Cardiac fibroblast (primary cell): ENCODE measurements around the gene CHN2.

Experiments
- DNase-seq, 2 donors: peaks; one replicate each; pipeline versions ENCODE4 v3.0.0 to v3.0.0-alpha.2; 2010; ENCODE audit warnings: low read depth in 2 of 2
- H3K4me3 ChIP-seq, 2 donors: replicated peaks in 1 of 2; 1 replicate in 1 of 2; 2 replicates in 1 of 2; pipeline ENCODE4 v1.5.1; 2011; ENCODE audit warnings: low read depth in 2 of 2, low read length in 2 of 2, mild to moderate bottlenecking in 2 of 2, moderate library complexity in 1 of 2
- TF ChIP-seq, protein P1 (sequence below): IDR thresholded peaks from one replicate; pipeline ENCODE4 v1.5.1; 2011; ENCODE audit warnings: low read depth, mild to moderate bottlenecking, low read length, inconsistent platforms

Gene CHN2

GRCh38 chr7:29185613-29186012 lies 9.0 kb upstream of the CHN2 start:
- TF ChIP-seq, protein P1, sequence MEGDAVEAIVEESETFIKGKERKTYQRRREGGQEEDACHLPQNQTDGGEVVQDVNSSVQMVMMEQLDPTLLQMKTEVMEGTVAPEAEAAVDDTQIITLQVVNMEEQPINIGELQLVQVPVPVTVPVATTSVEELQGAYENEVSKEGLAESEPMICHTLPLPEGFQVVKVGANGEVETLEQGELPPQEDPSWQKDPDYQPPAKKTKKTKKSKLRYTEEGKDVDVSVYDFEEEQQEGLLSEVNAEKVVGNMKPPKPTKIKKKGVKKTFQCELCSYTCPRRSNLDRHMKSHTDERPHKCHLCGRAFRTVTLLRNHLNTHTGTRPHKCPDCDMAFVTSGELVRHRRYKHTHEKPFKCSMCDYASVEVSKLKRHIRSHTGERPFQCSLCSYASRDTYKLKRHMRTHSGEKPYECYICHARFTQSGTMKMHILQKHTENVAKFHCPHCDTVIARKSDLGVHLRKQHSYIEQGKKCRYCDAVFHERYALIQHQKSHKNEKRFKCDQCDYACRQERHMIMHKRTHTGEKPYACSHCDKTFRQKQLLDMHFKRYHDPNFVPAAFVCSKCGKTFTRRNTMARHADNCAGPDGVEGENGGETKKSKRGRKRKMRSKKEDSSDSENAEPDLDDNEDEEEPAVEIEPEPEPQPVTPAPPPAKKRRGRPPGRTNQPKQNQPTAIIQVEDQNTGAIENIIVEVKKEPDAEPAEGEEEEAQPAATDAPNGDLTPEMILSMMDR: no peak
- no peak for DNase-seq
- H3K4me3 ChIP-seq: no peak overlapping the region

DNA sequence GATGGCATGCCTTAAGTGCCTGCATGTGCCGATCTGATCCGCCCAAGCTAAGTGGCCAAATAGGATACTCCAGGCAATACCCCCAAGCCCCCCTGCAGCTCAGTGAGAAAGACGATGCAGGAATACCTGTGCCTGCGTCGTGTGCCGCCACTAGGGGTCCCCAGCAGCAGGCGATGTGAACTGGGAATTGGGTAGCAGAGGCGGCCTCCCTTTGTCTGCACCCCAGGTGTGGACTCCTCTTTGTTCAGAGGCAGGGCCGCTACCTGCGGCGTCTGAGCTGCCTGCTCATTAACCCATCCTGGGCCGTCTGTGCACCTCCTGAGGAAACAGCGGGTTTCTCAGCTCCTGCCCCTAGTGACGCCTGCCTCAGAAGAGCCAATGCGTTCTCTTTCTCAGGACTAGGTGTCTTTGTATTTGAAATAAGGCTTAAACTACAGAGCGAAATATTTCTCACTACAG lies 4.8 kb upstream of the CHN2 start:
- TF ChIP-seq, protein P1: peak; percentile 95
- DNase-seq: peak; percentile 45 to 54
- H3K4me3 ChIP-seq: no peak overlapping the region

GRCh38 chr7:29190349-29191045 lies 4.1 kb upstream of the CHN2 start:
- no peak for DNase-seq
- TF ChIP-seq, protein P1: no peak
- no peak overlapping the region for H3K4me3 ChIP-seq

GRCh38 chr7:29192323-29192722 lies 2.3 kb upstream of the CHN2 start:
- H3K4me3 ChIP-seq: no peak overlapping the region
- DNase-seq: no peak
- TF ChIP-seq, protein P1: no peak

- no peak for DNase-seq
- TF ChIP-seq, protein P1: no peak
These were observed 1.8 kb upstream of the CHN2 start for GRCh38 chr7:29192811-29193210.

DNA sequence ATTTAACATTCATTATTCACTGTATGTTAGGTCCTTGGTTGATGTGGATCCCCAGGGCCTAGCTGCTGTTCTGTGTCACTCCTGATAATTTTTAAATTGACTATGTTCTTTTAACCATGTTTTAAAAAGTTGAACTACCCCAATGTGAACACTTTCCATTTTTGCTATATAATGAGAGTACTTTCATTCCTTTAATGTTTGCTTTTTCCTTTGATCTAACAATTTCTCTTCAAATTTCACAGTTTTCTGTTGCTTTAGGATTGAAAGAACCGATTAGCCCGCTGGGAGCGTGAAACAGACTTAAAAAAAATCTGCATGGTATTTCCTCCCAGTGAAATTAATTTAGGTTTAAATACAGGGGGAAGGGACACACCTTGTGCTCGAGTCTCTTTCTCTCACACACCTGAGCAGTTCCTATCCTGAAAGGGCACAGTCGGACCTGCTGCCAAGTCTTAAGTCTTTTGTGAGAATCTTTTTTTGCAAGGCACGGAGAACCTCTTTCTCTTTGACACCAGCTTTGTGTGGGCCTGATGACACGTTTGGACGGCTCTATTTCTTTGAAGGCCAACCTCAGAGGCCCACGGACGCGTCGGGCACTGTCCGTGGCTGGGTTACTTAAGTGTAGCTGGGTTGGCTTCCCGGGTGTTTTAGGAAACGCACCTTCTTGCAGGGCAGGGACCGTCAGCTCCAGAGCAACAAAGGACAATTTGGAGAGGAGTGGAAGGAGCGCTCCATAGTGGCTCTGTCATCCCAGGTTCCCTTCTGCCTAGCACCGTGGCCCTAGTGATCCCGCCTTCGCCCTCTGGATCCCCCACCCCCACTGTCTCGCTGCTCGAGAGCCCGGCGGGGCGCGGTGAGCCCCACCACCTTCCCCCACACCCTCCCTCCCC lies 1.0 kb upstream of the CHN2 start:
- H3K4me3 ChIP-seq: peak overlapping the region in 1 of 2 donors; percentile 8
- DNase-seq: no peak
- TF ChIP-seq, protein P1: no peak

More at GRCh38 chr7:29192811-29193210, 1.8 kb upstream of the CHN2 start:
- no peak overlapping the region for H3K4me3 ChIP-seq
